SU-DHL-6 (cell line): ENCODE results near the gene TACO1.

ENCODE experiments used
- H2AFZ ChIP-seq: fragments of 200-600 bp; sonication (generic); 2 replicates; pipeline ENCODE4 v1.6.1; 2014; ENCODE audit warnings: low read depth, mild to moderate bottlenecking, moderate library complexity, mixed read lengths, antibody characterized with exemption, low read length; ENCODE audit not compliant: severe bottlenecking
- H3F3A ChIP-seq: fragments of 200-600 bp; shearing (Covaris generic); 2 replicates; pipeline ENCODE4 v1.6.0; 2016; ENCODE audit warnings: antibody characterized with exemption, mild to moderate bottlenecking; ENCODE audit not compliant: insufficient read depth
- H3K27ac ChIP-seq: fragments of 200-600 bp; sonication (generic); 2 replicates; pipeline ENCODE4 v1.5.1; 2016; ENCODE audit warnings: low read depth, mild to moderate bottlenecking, low read length, moderate library complexity, mixed read lengths
- H3K27me3 ChIP-seq: fragments of 200-600 bp; sonication (generic), shearing (Covaris generic); 2 replicates; pipeline ENCODE4 v1.6.0; 2014; ENCODE audit warnings: mild to moderate bottlenecking, low read length
- H3K36me3 ChIP-seq: fragments of 200-600 bp; sonication (generic); 2 replicates; pipeline ENCODE4 v1.6.1; 2014; ENCODE audit warnings: mild to moderate bottlenecking, low read length, mixed read lengths
- H3K4me2 ChIP-seq: fragments of 300-600, 200-600 bp; shearing (Covaris generic), sonication (generic); 2 replicates; pipeline ENCODE4 v1.6.0; 2014; ENCODE audit warnings: low read length, low read depth, mild to moderate bottlenecking; ENCODE audit not compliant: poor library complexity, severe bottlenecking
- H3K4me3 ChIP-seq: fragments of 200-600 bp; sonication (generic); 2 replicates; pipeline ENCODE4 v1.5.1; 2014; ENCODE audit warnings: antibody characterized with exemption, low read length, mild to moderate bottlenecking, mixed read lengths; ENCODE audit not compliant: insufficient read depth, poor library complexity, severe bottlenecking
- H3K79me2 ChIP-seq: fragments of 200-600 bp; sonication (generic); 2 replicates; pipeline ENCODE4 v1.6.1; 2014; ENCODE audit warnings: mild to moderate bottlenecking, low read length, moderate library complexity; ENCODE audit not compliant: insufficient read depth
- H3K9ac ChIP-seq: fragments of 200-600 bp; sonication (generic); 2 replicates; pipeline ENCODE4 v1.7.0; 2014; ENCODE audit warnings: mild to moderate bottlenecking, low read length
- H3K9me2 ChIP-seq: fragments of 200-600 bp; sonication (generic); replicated peaks from 2 replicates; pipeline ENCODE4 v1.6.1; 2014; ENCODE audit warnings: low read length; ENCODE audit not compliant: insufficient read depth
- H3K9me3 ChIP-seq: fragments of 200-600 bp; sonication (generic); 2 replicates; pipeline ENCODE4 v1.6.1; 2014; ENCODE audit warnings: low read length, mixed read lengths; ENCODE audit not compliant: insufficient read depth
- H4K20me1 ChIP-seq: fragments of 200-600 bp; sonication (generic); 2 replicates; pipeline ENCODE4 v1.6.1; 2014; ENCODE audit warnings: low read depth, mild to moderate bottlenecking, antibody characterized with exemption, low read length, moderate library complexity, mixed read lengths
- EZH2phosphoT487 ChIP-seq: fragments of 200-600 bp; sonication (generic), shearing (Covaris generic); conservative IDR thresholded peaks from 2 replicates; pipeline ENCODE4 v1.6.1; 2018; ENCODE audit warnings: mild to moderate bottlenecking, antibody characterized with exemption, low read length, moderate library complexity, mixed read lengths
- TF ChIP-seq, protein P1 (sequence below): fragments of 200-600 bp; sonication (generic); IDR thresholded peaks from one replicate; pipeline ENCODE4 v1.5.1; 2017; ENCODE audit warnings: antibody characterized with exemption, mild to moderate bottlenecking, low read length, moderate library complexity; ENCODE audit not compliant: insufficient read depth, poor library complexity, severe bottlenecking

The TACO1 gene

DNA sequence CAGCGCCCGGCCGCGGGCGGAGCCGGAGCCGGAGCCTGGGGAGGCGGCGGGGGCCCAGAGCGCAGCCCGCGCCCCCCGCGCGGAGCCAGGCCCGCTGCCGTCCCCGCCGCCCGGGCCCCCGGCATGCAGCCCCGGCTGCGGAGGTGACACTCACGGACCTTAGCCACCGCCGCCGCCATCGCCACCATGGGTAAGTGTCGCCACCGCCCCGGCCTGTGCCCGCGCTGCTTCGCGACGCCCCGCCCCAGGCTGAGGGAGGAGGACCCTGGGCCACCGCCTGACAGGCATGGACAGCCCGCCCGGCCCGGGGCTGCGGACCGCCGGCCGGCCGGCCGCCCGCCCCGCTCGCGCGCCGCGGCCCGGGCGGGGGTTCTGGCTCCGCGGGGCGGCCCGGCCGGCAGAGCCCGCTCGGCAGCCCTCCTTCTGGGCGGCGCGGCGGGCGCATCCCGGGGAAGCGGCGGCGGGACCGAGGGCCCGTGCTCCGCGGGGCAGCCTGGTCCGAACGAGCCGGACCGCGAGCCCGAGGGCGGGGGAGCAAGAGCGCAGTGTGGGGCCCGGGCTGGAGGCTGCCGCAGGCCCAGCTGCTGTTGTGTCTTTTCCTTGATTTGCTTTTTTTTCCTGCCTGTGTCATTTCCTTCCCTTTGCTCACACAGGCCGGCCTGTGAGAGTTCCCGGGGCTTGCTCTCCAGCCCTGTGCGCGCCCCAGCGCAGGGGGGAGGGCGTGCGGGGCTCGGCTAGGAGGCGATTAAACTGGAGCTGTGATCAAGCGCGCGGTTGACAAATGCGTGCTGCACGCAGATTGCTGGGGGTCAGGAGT lies 22.1 kb downstream of the TACO1 start:
- H3K4me3 ChIP-seq = peak overlapping the region; percentile 76
- H3K79me2 ChIP-seq = peaks cover 22% of the 10 kb centered on the region
- H3K36me3 ChIP-seq = no peaks in the 10 kb centered on the region
- H2AFZ ChIP-seq = peak overlapping the region; percentile 31
- H3K27me3 ChIP-seq = no peaks in the 10 kb centered on the region
- no peaks in the 10 kb centered on the region for H3K9me3 ChIP-seq
- H3K27ac ChIP-seq = peak overlapping the region; percentile 48; the same call in 1 of the 2 replicates
- TF ChIP-seq, protein P1, sequence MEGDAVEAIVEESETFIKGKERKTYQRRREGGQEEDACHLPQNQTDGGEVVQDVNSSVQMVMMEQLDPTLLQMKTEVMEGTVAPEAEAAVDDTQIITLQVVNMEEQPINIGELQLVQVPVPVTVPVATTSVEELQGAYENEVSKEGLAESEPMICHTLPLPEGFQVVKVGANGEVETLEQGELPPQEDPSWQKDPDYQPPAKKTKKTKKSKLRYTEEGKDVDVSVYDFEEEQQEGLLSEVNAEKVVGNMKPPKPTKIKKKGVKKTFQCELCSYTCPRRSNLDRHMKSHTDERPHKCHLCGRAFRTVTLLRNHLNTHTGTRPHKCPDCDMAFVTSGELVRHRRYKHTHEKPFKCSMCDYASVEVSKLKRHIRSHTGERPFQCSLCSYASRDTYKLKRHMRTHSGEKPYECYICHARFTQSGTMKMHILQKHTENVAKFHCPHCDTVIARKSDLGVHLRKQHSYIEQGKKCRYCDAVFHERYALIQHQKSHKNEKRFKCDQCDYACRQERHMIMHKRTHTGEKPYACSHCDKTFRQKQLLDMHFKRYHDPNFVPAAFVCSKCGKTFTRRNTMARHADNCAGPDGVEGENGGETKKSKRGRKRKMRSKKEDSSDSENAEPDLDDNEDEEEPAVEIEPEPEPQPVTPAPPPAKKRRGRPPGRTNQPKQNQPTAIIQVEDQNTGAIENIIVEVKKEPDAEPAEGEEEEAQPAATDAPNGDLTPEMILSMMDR = no peak
- no peak for TF ChIP-seq EZH2phosphoT487
- no peaks in the 10 kb centered on the region for H3K9me2 ChIP-seq
- H3K4me2 ChIP-seq = peak overlapping the region; percentile 80
- peaks cover 17% of the 10 kb centered on the region for H4K20me1 ChIP-seq
- H3F3A ChIP-seq = peaks cover 18% of the 10 kb centered on the region; the same call in 1 of the 2 replicates
- peak overlapping the region; percentile 70 for H3K9ac ChIP-seq

- H3K27me3 ChIP-seq = no peaks in the 10 kb centered on the region
- H3K36me3 ChIP-seq = no peaks in the 10 kb centered on the region
- peak overlapping the region; percentile 76 for H3K4me3 ChIP-seq
- H3F3A ChIP-seq = peaks cover 18% of the 10 kb centered on the region; the same call in 1 of the 2 replicates
- no peaks in the 10 kb centered on the region for H3K9me3 ChIP-seq
- peak overlapping the region; percentile 80 for H3K4me2 ChIP-seq
- H2AFZ ChIP-seq = no peak overlapping the region
- peak overlapping the region; percentile 70; the same call in 1 of the 2 replicates for H3K9ac ChIP-seq
- H3K27ac ChIP-seq = no peak overlapping the region
- H3K79me2 ChIP-seq = peaks cover 22% of the 10 kb centered on the region
- H3K9me2 ChIP-seq = no peaks in the 10 kb centered on the region
- H4K20me1 ChIP-seq = peaks cover 17% of the 10 kb centered on the region
- TF ChIP-seq, protein P1 = no peak
- no peak for TF ChIP-seq EZH2phosphoT487
Measured at GRCh38 chr17:63623786-63624530, 23.3 kb downstream of the TACO1 start.

DNA sequence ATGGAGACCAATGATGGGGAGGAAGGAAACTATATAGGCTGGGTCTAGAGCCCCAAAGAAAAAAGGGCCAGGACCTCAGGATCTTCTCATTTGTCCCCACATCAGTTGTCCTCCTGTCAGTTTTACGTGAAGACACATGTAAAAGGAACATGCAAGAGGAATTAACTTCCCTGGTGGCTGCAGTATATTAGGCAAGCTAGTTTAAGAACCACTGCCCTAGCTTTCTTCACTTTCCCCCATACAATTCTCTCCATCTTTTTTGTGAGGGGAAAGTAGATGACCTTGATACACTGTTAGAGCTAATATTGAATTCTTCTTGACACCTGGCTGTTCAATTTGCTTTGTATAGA lies 23.8 kb downstream of the TACO1 start:
- Histone ChIP-seq H3K9ac (no peak overlapping the region), H3K9me3 (no peaks in the 10 kb centered on the region), H3K36me3 (no peaks in the 10 kb centered on the region), H3K4me2 (peak overlapping the region; percentile 80), H3K27ac (no peak overlapping the region), H3F3A (peaks cover 18% of the 10 kb centered on the region; the same call in 1 of the 2 replicates), H3K9me2 (no peaks in the 10 kb centered on the region), H3K79me2 (peaks cover 22% of the 10 kb centered on the region), H4K20me1 (peaks cover 17% of the 10 kb centered on the region), H3K4me3 (no peak overlapping the region), H3K27me3 (no peaks in the 10 kb centered on the region), H2AFZ (no peak overlapping the region)
- TF ChIP-seq, protein P1 = no peak
- TF ChIP-seq EZH2phosphoT487 = no peak
